OCI-M2 (cell line): ENCODE measurements around the gene PPP4C.

ENCODE experiments used
- DNase-seq: peaks from one replicate; lab custom pipeline; 2025; ENCODE audit not compliant: unreplicated experiment; lab: John Stamatoyannopoulos, UW

The PPP4C gene

GRCh38 chr16:30079480-30079879 lies 3.7 kb downstream of the PPP4C start:
- no peak for DNase-seq

DNA sequence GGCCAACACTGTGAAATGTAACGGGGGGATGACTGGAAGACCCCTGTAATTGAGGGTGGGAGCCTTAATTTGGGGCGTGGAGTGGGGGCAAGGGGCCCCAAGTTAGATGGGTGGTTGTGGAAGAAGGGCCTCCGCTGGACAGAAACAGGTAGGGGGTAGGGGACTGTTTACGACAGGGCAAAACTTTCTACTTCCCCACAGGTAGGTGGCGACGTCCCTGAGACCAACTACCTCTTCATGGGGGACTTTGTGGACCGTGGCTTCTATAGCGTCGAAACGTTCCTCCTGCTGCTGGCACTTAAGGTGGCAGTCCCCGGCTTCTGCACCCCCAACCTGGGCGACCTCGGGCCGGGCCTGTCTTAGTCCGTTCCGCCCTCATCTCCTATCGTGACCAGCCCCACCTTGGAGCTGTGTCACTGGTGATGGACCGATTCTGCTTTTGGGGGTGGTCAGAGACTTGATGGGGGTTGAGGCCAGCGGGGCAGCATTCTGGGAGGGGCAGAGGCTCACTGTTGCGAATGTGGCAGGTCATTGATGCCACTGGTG lies 6.8 kb downstream of the PPP4C start:
- DNase-seq: no peak

GRCh38 chr16:30083216-30084055 lies 7.6 kb downstream of the PPP4C start:
- DNase-seq: no peak

DNA sequence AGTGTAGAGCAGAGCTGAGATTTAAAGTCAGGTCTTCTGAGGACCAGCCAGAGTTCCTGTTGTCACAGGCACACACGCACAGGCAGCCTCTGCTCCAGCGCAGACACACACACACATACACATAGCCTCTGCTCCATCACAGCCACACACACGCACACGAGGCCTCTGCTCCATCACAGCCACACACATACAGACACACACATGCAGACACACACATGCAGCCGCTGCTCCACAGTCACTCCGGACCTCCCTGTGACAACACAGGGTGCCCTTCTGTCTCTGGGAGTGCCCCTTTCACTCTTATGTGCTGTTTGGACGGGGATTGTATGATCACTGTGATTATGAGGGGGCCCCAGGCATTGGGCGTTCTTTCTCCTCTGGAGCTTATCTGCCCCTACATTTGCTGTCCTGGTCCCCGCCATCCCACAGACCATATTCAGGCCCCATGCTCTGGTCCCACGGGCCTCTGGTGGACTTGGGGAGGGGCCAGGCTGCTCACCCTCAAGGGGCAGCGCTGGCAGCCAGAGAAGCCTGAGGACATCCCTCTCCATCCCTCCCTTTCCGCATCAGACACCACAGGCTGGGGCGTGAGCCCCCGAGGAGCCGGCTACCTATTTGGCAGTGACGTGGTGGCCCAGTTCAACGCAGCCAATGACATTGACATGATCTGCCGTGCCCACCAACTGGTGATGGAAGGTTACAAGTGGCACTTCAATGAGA lies 8.5 kb downstream of the PPP4C start:
- DNase-seq: no peak

- DNase-seq: no peak
These were observed 9.0 kb downstream of the PPP4C start for GRCh38 chr16:30084816-30085159.

- no peak for DNase-seq
These were observed 9.5 kb downstream of the PPP4C start for GRCh38 chr16:30085247-30085646.

DNA sequence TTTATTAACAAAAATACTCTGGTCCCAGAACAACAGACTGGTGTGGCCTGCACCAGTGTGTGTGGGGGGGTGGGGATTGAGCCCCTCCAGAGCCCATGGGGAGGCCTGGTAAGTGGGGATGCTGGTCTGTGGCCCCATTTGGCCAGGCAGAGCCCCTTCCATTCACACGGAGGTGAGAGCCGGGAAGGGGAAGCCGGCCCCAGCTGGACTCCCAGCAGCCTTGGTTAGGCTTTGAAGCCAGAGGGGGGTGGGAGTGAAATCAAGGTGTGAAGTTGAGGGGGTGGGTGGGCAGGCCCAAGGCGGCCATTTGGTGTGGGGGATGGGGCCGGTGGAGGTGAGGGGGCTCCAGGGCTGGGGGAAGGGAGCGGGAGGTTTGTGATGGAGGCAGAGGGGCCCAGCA lies 10.0 kb downstream of the PPP4C start:
- no peak for DNase-seq

GRCh38 chr16:30086291-30087140 lies 10.7 kb downstream of the PPP4C start:
- no peak for DNase-seq

DNA sequence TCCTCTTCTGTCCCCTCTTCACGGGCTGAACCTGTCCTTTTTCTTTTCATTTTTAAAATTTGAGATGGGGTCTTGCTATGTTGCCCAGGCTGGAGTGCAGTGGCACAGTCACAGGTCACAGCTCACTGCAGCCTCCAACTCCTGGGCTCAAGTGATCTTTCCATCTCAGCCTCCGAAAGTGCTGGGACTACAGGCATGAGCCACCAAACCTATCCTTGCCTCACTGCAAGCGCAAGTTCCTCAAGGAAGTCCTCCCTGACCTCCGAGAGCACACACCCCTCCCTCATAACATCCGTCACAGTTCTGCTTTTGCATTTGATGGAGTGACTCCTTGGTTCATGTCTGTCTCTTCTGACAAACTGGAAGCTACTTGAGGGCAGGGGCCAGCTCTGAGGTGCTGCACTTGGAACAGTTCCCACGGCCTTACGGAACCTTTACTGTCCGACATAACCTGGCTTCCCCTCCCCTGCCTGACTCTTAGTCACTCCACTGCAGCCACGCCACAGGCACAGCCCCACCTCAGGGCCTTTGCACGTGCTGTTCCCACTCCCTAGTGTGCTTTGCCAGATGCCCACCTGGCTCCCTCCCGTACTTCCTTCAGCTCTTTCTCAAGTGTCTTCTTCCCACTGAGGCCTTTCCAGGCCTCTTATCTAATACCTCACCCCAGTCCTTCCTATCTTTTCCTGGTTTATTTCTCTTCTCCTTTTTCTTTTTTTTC lies 11.5 kb downstream of the PPP4C start:
- DNase-seq: no peak

- no peak for DNase-seq
These were observed 12.5 kb downstream of the PPP4C start for GRCh38 chr16:30088237-30088831.

GRCh38 chr16:30088832-30089624 lies 13.2 kb downstream of the PPP4C start:
- no peak for DNase-seq

- DNase-seq: no peak
These were observed 15.0 kb downstream of the PPP4C start for GRCh38 chr16:30090610-30091331.

DNA sequence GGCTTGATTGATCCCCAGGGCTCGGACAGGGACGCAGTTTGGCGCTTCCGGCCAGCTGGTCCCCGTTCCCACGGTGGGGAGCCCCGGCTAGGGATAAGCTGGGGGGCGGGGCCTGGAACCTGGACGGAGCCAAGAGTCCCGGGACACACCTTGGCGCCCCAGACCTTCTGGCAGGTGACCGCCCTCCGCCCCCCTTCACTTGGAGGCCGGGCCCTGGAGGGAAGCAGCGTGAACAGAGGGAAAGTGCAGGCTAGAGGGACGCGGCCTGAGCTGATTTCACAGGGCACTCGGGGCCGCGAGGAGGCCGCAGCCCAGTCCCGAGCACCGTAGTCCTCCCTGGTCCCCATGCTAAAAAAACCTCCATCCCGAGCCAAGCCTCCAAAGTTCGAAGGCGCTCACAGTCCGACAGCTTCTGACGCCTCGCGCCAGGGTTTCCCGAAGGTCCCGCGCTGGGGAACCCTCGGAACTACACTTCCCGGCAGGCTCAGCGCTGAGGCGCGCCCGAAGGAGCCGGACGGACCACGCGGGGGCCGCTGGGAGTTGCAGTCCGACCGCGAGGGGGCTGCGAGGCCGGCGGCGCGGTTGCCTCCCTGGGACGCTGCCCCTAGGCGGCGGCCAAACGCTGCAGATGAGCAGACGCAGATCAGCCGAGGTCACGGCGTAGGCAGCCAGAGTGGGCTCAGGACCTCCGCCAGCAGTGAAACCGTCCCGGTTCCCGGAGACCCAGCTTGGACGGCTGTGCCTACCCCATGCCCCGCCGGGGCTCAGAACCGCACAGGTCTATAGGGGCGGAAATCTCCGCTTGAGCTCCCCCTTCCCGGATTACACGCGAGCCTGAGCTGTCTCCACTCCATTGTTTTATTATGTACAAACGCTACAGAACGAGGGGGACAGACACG lies 15.9 kb downstream of the PPP4C start, which contains the start of gene TBX6:
Gene TBX6 (minus strand): TSS at position 451 of the 899 bp plus-strand sequence. CDS start 731 bp downstream, outside the sequence.
- no peak for DNase-seq

- peak; percentile 72 for DNase-seq
These were observed 16.7 kb downstream of the PPP4C start for GRCh38 chr16:30092373-30093010.

DNA sequence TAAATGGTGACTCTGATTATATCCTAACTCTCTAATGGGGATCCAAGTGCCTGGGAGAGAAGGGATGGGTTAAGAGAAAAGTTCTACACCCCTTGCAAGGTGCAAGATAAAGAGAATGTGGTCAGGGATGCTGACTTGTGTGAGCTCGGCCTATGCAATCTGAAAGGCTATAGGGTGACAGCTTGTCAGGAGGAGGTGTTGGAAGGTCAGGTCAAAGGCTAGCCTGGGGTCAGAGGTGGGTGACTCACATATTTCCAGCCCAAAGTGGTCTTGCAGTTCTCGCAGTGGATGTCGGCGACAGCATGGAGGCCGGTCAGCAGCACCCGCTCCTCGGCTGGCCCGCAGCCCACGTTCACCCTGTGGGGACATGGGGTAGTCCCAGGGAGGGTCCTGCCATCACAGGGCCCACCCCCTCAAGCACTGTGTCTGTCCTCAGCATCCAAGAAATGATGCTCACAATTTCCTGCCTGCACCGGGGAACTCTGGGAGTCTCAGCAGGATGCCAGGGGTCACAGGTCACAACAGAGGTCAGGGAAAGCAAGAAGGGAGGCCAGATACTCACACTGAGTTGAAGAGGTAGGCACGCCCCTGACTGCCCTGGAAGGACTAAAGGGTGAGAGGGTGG lies 18.9 kb downstream of the PPP4C start:
- no peak for DNase-seq

- DNase-seq: no peak
These were observed 19.6 kb downstream of the PPP4C start for GRCh38 chr16:30095166-30096078.
